Activated naive CD8-positive, alpha-beta T cell (primary cell): ENCODE measurements around the gene MALT1.

Experiments used
- H3K27ac Mint-ChIP-seq: one replicate; pipeline ENCODE4 v1.8.0; 2021; ENCODE audit warnings: mixed read lengths
- H3K27me3 Mint-ChIP-seq: one replicate; pipeline ENCODE4 v1.8.0; 2021; ENCODE audit warnings: mixed read lengths
- H3K36me3 Mint-ChIP-seq: one replicate; pipeline ENCODE4 v1.8.0; 2021; ENCODE audit warnings: mixed read lengths
- H3K4me1 Mint-ChIP-seq: one replicate; pipeline ENCODE4 v1.8.0; 2021; ENCODE audit warnings: low read depth, mixed read lengths
- H3K4me3 Mint-ChIP-seq: one replicate; pipeline ENCODE4 v1.8.0; 2021; ENCODE audit warnings: mild to moderate bottlenecking, mixed read lengths
- H3K9me3 Mint-ChIP-seq: one replicate; pipeline ENCODE4 v1.8.0; 2021; ENCODE audit warnings: low read depth, mixed read lengths

The MALT1 gene

DNA sequence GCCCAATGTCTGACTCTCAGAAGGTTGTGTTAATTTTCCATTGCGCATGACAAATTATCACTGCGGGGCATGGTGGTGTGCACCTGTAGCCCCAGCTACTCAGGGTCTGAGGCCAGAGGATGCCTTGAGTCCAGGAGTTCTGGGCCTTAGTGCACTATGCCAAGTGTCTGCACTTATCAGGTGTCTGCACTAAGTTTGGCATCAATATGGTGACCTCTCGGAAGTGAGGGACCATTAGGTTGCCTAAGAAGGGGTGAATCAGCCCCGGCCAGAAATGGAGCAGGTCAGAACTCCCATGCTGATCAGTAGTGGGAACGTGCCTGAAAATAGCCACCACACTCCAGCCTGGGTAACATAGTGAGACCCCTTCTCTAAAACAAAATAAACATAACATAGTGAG lies 131.7 kb downstream of the MALT1 start:
- Mint-ChIP-seq H3K36me3 (peaks cover 2% of the 10 kb centered on the region), H3K4me3 (no peak overlapping the region), H3K27me3 (peaks cover 20% of the 10 kb centered on the region), H3K4me1 (no peaks in the 10 kb centered on the region), H3K9me3 (no peaks in the 10 kb centered on the region), H3K27ac (no peak overlapping the region)

DNA sequence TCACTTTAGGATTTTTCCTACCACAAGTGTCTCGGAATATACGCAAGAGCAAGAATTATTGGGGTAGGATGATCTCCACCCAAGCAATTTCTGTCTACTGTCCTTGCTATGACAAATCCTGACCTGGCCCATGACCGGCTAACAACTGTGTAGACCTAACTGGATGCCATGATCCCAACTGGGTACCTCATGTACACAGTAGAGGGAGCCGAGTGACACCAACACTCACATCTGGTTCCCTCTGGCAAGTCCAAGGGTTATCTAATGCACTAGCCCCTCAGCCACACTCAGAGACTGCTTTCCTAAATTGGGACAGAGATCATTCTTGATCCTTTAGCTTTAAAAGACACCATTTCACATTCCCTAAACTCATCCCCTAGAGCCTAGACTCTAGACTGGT lies 132.7 kb downstream of the MALT1 start:
- no peak overlapping the region for H3K27ac Mint-ChIP-seq
- H3K36me3 Mint-ChIP-seq, result peaks cover 2% of the 10 kb centered on the region
- no peaks in the 10 kb centered on the region for H3K4me1 Mint-ChIP-seq
- H3K4me3 Mint-ChIP-seq, result no peak overlapping the region
- no peaks in the 10 kb centered on the region for H3K9me3 Mint-ChIP-seq
- peaks cover 23% of the 10 kb centered on the region for H3K27me3 Mint-ChIP-seq
